Activated CD4-positive, alpha-beta T cell treated with anti-CD3 and anti-CD28 coated beads for 24 hours (primary cell): ENCODE data around the gene NFAM1.
A peak's percentile ranks its signal among the peaks of the same experiment; 100 is the strongest.

Experiments used
- DNase-seq, 2 donors: peaks; one replicate each; pipeline ENCODE4 v3.0.0-alpha.2; 2020; ENCODE audit warnings: low read depth in 2 of 2

The NFAM1 gene

GRCh38 chr22:42432020-42432596 is at the start of gene NFAM1:
Gene NFAM1 (minus strand): TSS chr22:42432403. CDS start chr22:42432357, 46 bp downstream.
- DNase-seq, result no peak

- no peak for DNase-seq
These were observed 42.9 kb upstream of the NFAM1 start for GRCh38 chr22:42475122-42475521.

- DNase-seq, result peak in 1 of 2 donors; percentile 3
These were observed 41.4 kb upstream of the NFAM1 start for GRCh38 chr22:42473484-42474193.

GRCh38 chr22:42472671-42473070 is 40.5 kb upstream of the NFAM1 start:
- no peak for DNase-seq

- no peak for DNase-seq
These were observed 39.2 kb upstream of the NFAM1 start for GRCh38 chr22:42471441-42471840.

GRCh38 chr22:42470366-42471082 is 38.3 kb upstream of the NFAM1 start:
- DNase-seq, result no peak

GRCh38 chr22:42468841-42469240 is 36.6 kb upstream of the NFAM1 start:
- no peak for DNase-seq

GRCh38 chr22:42462016-42462415 is 29.8 kb upstream of the NFAM1 start:
- DNase-seq, result no peak

GRCh38 chr22:42461511-42461910 is 29.3 kb upstream of the NFAM1 start:
- no peak for DNase-seq

GRCh38 chr22:42459287-42460063 is 27.3 kb upstream of the NFAM1 start:
- DNase-seq, result no peak

GRCh38 chr22:42452916-42453315 is 20.7 kb upstream of the NFAM1 start:
- DNase-seq, result no peak

GRCh38 chr22:42452456-42452855 is 20.3 kb upstream of the NFAM1 start:
- DNase-seq, result no peak

GRCh38 chr22:42451499-42452145 is 19.4 kb upstream of the NFAM1 start:
- DNase-seq, result no peak

GRCh38 chr22:42450862-42451261 is 18.7 kb upstream of the NFAM1 start:
- DNase-seq, result no peak

- DNase-seq, result no peak
These were observed 13.9 kb upstream of the NFAM1 start for GRCh38 chr22:42446151-42446550.

GRCh38 chr22:42444077-42444904 is 12.1 kb upstream of the NFAM1 start:
- peak; percentile 43 to 75 for DNase-seq

GRCh38 chr22:42443240-42444076 is 11.3 kb upstream of the NFAM1 start:
- no peak for DNase-seq

- no peak for DNase-seq
These were observed 10.5 kb upstream of the NFAM1 start for GRCh38 chr22:42442748-42443147.

GRCh38 chr22:42440728-42441127 is 8.5 kb upstream of the NFAM1 start:
- DNase-seq, result no peak
